ENCODE data around the gene APH1B.

GRCh38 chr15:63324770-63325169 is 47.4 kb downstream of the APH1B start:
- TF ChIP-seq EZH2 (IDR thresholded peaks at IDR 0.05; ENCODE audit: borderline replicate concordance, low read depth, low read length, severe bottlenecking) (no peak), CTCF (IDR thresholded peaks at IDR 0.05; ENCODE audit: extremely low read depth in 1 of 2, insufficient read depth in 1 of 2, low read depth in 1 of 2, low read length in 2 of 2) (no peak)
